Measurements from ENCODE around the gene LUC7L3.

The LUC7L3 gene

DNA sequence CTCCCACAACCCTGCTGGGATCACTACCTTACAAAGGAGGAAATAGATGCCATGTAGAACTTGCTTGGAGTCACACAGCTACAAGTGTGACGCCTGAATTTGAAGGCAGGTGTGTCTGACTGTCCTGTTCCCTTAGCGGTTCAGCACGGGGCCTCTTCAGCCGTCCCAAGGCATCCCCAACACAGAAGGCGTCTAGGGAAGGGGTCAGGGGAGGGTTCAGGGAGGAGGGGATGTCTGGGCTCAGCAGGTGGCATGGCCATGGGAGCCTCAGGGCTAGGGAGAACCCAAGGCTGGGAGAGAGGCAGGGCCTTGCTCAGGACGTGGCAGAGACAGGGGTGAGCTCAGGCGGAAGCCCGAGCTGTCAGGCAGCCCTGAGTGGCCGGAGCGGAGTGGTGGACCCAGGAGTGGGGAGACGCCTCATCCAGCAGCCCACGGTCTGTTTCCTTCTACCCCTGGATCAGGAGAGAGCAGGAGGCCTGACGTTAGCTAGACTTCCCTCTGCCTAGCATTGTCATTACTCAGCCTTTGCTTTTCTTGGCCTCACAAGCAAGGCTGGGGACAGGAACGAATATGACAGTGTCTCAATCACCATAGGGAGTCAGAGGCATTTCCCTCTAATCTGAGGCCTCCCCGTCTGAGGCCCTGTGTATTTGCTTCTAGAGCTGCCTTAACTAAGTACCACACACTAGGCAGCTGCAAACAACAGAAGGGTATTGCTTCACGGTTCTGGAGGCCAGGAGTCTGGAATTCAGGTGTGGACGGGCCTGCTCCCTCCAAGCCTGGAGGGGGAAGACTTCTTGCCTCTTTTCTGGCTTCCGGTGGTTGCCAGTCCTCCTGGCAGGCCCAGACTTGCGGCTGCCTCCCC lies 79.3 kb downstream of the LUC7L3 start:
- TF ChIP-seq, protein P1, sequence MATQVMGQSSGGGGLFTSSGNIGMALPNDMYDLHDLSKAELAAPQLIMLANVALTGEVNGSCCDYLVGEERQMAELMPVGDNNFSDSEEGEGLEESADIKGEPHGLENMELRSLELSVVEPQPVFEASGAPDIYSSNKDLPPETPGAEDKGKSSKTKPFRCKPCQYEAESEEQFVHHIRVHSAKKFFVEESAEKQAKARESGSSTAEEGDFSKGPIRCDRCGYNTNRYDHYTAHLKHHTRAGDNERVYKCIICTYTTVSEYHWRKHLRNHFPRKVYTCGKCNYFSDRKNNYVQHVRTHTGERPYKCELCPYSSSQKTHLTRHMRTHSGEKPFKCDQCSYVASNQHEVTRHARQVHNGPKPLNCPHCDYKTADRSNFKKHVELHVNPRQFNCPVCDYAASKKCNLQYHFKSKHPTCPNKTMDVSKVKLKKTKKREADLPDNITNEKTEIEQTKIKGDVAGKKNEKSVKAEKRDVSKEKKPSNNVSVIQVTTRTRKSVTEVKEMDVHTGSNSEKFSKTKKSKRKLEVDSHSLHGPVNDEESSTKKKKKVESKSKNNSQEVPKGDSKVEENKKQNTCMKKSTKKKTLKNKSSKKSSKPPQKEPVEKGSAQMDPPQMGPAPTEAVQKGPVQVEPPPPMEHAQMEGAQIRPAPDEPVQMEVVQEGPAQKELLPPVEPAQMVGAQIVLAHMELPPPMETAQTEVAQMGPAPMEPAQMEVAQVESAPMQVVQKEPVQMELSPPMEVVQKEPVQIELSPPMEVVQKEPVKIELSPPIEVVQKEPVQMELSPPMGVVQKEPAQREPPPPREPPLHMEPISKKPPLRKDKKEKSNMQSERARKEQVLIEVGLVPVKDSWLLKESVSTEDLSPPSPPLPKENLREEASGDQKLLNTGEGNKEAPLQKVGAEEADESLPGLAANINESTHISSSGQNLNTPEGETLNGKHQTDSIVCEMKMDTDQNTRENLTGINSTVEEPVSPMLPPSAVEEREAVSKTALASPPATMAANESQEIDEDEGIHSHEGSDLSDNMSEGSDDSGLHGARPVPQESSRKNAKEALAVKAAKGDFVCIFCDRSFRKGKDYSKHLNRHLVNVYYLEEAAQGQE (IDR thresholded peaks at IDR 0.05; ENCODE audit: insufficient read depth in 1 of 2, low read depth in 2 of 2, low read length in 2 of 2), result no peak
- no peak for TF ChIP-seq POLR2AphosphoS5 (IDR thresholded peaks at IDR 0.05; ENCODE audit: low read depth, low read length)
- TF ChIP-seq TAF1 (IDR thresholded peaks at IDR 0.05; ENCODE audit: borderline replicate concordance, insufficient read depth, low read length), result no peak
- TF ChIP-seq FOXP2 (optimal IDR thresholded peaks at IDR 0.05; ENCODE audit: borderline replicate concordance, extremely low read depth, extremely low read length, insufficient read depth), result no peak
- no peak for TF ChIP-seq SIN3A (IDR thresholded peaks at IDR 0.05; ENCODE audit: borderline replicate concordance, insufficient read depth, low read length)

DNA sequence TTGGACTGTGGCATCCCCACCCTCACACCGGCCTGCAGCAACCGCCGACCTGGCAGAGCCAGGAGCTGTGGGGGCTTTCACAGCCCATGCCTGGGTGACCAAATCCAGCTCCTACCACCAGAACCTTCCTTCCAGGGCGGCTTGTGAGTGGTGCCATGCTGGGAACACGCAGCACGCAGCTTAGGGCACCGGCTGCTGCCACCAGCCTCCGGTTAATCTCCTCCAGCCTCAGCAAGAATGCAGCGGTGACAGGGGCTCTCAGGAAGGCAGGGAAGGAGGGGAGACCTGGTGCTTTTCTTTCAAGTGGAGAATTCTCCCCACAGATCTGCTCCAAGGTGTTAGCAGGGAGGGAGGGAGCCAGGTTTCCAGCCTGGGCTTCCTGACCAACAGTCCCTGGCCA lies 80.2 kb downstream of the LUC7L3 start:
- TF ChIP-seq, protein P1 (IDR thresholded peaks at IDR 0.05; ENCODE audit: insufficient read depth in 1 of 2, low read depth in 2 of 2, low read length in 2 of 2), result no peak
- no peak for TF ChIP-seq FOXP2 (optimal IDR thresholded peaks at IDR 0.05; ENCODE audit: borderline replicate concordance, extremely low read depth, extremely low read length, insufficient read depth)
- no peak for TF ChIP-seq POLR2AphosphoS5 (IDR thresholded peaks at IDR 0.05; ENCODE audit: low read depth, low read length)
- TF ChIP-seq SIN3A (IDR thresholded peaks at IDR 0.05; ENCODE audit: borderline replicate concordance, insufficient read depth, low read length), result no peak
- TF ChIP-seq TAF1 (IDR thresholded peaks at IDR 0.05; ENCODE audit: borderline replicate concordance, insufficient read depth, low read length), result no peak

DNA sequence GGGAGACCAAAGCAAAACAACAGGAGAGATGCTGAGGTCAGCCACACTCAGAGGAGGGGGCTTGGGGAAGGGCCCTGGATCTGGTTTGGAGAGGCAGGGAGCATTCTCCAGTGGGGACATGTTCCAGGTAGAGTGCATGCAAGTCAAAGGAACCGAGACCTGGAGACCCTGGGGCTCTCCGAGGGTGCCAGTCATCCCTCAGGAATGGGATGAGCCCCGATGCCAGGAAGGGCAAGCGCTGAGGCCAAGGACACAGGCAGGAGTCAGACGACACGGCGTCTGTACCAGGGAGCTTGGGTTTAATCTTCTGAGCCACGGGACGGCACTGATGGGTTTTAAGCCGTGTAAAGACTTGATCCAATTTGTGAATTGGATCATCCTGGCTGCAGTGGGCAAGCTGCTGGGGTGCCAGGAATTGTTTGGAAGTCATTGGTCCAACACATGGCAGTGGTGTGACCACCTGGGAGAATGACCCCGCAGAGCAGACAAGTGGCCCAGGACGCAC lies 80.8 kb downstream of the LUC7L3 start:
- TF ChIP-seq FOXP2 (optimal IDR thresholded peaks at IDR 0.05; ENCODE audit: borderline replicate concordance, extremely low read depth, extremely low read length, insufficient read depth) (no peak), POLR2AphosphoS5 (IDR thresholded peaks at IDR 0.05; ENCODE audit: low read depth, low read length) (no peak), SIN3A (IDR thresholded peaks at IDR 0.05; ENCODE audit: borderline replicate concordance, insufficient read depth, low read length) (no peak)
- TF ChIP-seq, protein P1 (IDR thresholded peaks at IDR 0.05; ENCODE audit: insufficient read depth in 1 of 2, low read depth in 2 of 2, low read length in 2 of 2), result no peak

DNA sequence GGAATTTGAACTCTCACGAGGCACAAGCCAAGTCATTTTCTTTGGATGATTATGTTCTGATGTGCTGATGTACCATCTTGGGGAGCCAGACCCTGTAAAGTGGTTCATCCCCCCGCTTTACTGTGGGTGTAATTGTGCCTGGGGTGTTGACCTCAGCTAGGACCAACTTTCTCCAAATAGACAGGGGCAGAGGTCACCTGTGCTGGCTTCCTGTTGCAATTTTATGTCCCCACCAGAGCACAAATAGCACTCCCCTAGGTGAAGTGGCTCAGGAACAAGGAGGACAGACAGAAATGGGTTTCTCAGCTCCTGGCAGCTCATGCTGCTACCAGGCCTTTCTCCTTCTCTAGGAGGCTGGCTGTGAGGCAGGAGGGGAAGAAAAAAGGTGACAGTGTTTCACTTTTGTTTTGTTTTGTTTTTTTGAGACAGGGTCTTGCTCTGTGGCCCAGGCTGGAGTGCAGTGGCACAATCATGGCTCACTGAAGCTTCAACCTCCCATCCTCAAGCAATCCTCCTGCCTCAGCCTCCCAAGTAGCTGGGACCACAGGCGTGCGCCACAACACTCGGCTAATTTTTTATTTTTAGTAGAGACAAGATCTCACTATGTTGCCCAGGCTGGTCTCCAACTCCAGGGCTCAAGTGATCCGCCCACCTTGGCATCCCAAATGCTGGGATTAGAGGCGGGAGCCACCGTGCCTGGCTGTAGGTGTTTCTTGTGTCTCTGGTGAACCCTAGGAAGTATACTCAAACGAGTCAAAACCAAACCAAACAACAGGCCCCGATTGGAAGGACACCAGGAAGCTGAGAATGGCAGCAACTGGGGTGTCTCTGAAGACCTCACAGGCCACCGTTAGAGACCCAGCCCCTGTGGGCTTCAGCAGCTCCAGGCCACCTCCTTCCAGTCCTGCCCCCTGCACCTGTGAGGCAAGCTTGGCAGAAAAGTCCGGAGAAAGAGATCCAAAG lies 83.5 kb downstream of the LUC7L3 start:
- TF ChIP-seq TAF1 (IDR thresholded peaks at IDR 0.05; ENCODE audit: borderline replicate concordance, insufficient read depth, low read length) (no peak), FOXP2 (optimal IDR thresholded peaks at IDR 0.05; ENCODE audit: borderline replicate concordance, extremely low read depth, extremely low read length, insufficient read depth) (no peak), POLR2AphosphoS5 (IDR thresholded peaks at IDR 0.05; ENCODE audit: low read depth, low read length) (no peak), SIN3A (IDR thresholded peaks at IDR 0.05; ENCODE audit: borderline replicate concordance, insufficient read depth, low read length) (no peak)
- TF ChIP-seq, protein P1 (IDR thresholded peaks at IDR 0.05; ENCODE audit: insufficient read depth in 1 of 2, low read depth in 2 of 2, low read length in 2 of 2), result no peak

Measured in PFSK-1 (cell line).